ENCODE data around the gene UGT1A10.

The UGT1A10 gene

DNA sequence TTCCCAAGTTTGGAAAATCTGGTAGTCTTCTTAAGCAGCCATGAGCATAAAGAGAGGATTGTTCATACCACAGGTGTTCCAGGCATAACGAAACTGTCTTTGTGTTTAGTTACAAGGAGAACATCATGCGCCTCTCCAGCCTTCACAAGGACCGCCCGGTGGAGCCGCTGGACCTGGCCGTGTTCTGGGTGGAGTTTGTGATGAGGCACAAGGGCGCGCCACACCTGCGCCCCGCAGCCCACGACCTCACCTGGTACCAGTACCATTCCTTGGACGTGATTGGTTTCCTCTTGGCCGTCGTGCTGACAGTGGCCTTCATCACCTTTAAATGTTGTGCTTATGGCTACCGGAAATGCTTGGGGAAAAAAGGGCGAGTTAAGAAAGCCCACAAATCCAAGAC, 135.9 kb downstream of the UGT1A10 start:
- no peaks in the 10 kb centered on the region for H3K4me1 Mint-ChIP-seq (ENCODE audit: low read depth)
- intact Hi-C loops (cut with micrococcal nuclease) = no loop called here
- no peak overlapping the region for H3K4me3 Mint-ChIP-seq
- no peak overlapping the region for H3K27ac Mint-ChIP-seq
- peaks cover 2% of the 10 kb centered on the region for H3K27me3 Mint-ChIP-seq
- H3K9me3 Mint-ChIP-seq = peaks cover 22% of the 10 kb centered on the region
- H3K36me3 Mint-ChIP-seq (ENCODE audit: low read depth) = no peaks in the 10 kb centered on the region

DNA sequence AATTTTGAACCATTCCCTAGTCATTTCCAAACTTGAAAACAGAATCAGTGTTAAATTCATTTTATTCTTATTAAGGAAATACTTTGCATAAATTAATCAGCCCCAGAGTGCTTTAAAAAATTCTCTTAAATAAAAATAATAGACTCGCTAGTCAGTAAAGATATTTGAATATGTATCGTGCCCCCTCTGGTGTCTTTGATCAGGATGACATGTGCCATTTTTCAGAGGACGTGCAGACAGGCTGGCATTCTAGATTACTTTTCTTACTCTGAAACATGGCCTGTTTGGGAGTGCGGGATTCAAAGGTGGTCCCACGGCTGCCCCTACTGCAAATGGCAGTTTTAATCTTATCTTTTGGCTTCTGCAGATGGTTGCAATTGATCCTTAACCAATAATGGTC, 136.3 kb downstream of the UGT1A10 start:
- Mint-ChIP-seq H3K4me3 (no peak overlapping the region), H3K27ac (no peak overlapping the region), H3K27me3 (peaks cover 1% of the 10 kb centered on the region), H3K4me1 (ENCODE audit: low read depth) (no peaks in the 10 kb centered on the region), H3K36me3 (ENCODE audit: low read depth) (no peaks in the 10 kb centered on the region), H3K9me3 (peaks cover 22% of the 10 kb centered on the region)
- intact Hi-C loops (cut with micrococcal nuclease) = no loop called here

DNA sequence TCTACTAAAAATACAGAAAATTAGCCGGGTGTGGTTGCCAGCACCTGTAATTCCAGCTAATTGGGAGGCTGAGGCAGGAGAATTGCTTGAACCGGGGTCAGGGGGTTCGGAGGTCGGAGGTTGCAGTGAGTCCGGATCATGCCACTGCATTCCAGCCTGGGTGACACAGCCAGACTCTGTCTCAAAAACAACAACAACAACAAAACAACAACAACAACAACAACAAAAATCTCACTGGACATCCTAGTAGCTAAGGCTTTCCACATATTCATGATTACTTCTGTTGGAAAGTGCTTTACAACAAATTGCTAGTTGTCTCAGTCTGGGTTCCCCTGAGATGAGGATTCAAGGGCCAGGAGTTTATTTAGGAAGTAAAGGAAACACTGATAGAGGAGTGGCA, 137.6 kb downstream of the UGT1A10 start:
- Mint-ChIP-seq H3K9me3 (peaks cover 22% of the 10 kb centered on the region), H3K36me3 (ENCODE audit: low read depth) (no peaks in the 10 kb centered on the region), H3K4me3 (no peak overlapping the region), H3K27me3 (no peaks in the 10 kb centered on the region), H3K4me1 (ENCODE audit: low read depth) (no peaks in the 10 kb centered on the region), H3K27ac (no peak overlapping the region)
- intact Hi-C loops (cut with micrococcal nuclease) = no loop called here

DNA sequence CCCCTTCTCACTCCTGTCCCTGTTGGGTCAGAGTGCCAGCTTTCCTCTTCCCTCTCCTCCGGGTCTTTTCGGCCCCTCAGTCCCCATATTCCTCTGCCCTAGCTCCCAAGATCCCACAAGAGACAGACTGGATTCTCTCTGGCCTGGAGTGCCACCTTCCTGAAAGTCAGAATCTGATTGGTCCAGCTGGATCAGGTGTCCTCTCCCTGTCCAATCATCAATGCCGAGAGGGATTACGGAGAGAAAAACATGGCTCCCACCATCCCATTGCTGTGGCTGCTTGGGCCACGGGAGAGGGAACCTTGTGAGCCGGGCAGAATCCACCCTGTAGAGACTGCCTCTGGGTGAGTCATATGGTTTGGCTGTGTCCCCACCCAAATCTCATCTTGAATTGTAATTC, 139.2 kb downstream of the UGT1A10 start:
- Mint-ChIP-seq H3K4me1 (ENCODE audit: low read depth) (no peaks in the 10 kb centered on the region), H3K36me3 (ENCODE audit: low read depth) (no peaks in the 10 kb centered on the region), H3K4me3 (no peak overlapping the region), H3K27ac (no peak overlapping the region), H3K27me3 (no peaks in the 10 kb centered on the region), H3K9me3 (peaks cover 22% of the 10 kb centered on the region)
- intact Hi-C loops (cut with micrococcal nuclease) = no loop called here

DNA sequence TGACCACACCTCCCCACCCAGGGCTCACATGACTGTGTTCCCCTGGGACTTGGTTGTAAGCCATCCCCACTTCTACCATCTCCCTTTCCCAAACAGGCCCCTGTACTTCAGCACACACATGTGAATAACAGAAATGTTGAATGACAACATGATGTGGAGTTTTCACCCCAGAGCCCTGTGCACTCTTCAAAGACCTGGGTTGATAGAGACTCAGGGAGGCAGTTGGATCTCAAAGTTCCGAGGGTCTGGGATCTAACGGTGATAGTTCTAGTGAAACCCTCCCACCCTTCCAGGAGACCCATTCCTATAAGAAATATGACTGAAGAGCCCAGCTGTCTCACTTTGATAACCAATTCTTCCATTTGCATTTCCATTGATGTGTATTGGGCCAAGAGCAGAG, 141.8 kb downstream of the UGT1A10 start, which contains the start of gene MROH2A:
Gene MROH2A (plus strand): TSS at position 301 of the 400 bp plus-strand sequence. CDS start 1,029 bp downstream, outside the sequence.
- H3K36me3 Mint-ChIP-seq (ENCODE audit: low read depth) = no peaks in the 10 kb centered on the region
- no peaks in the 10 kb centered on the region for H3K4me1 Mint-ChIP-seq (ENCODE audit: low read depth)
- peaks cover 22% of the 10 kb centered on the region for H3K9me3 Mint-ChIP-seq
- H3K27me3 Mint-ChIP-seq = no peaks in the 10 kb centered on the region
- intact Hi-C loops (cut with micrococcal nuclease) = no loop called here
- no peak within 1 kb of the TSS for H3K27ac Mint-ChIP-seq
- H3K4me3 Mint-ChIP-seq = no peak within 1 kb of the TSS

DNA sequence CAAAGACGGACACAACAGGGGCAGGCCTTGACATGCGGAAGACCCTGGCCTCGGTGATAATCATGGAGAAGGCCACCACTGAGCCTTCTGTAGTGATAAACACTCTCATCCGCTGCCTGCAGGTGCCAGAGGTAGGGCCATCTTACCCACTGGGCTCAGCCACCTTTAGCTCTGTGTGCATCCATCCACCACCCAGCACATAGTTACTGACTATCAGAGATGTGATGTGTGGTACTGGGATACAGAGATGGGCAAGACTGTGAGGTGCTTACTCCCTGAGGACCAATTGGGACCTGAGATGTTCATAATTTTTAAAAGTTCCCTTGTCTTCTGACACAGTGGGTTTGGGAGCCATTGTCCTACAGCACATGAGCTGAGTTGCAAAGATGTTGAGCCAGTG, 143.5 kb downstream of the UGT1A10 start:
- H3K27me3 Mint-ChIP-seq = no peaks in the 10 kb centered on the region
- no peaks in the 10 kb centered on the region for H3K4me1 Mint-ChIP-seq (ENCODE audit: low read depth)
- peaks cover 22% of the 10 kb centered on the region for H3K9me3 Mint-ChIP-seq
- H3K4me3 Mint-ChIP-seq = no peak overlapping the region
- H3K27ac Mint-ChIP-seq = no peak overlapping the region
- no peaks in the 10 kb centered on the region for H3K36me3 Mint-ChIP-seq (ENCODE audit: low read depth)
- intact Hi-C loops (cut with micrococcal nuclease) = no loop called here

DNA sequence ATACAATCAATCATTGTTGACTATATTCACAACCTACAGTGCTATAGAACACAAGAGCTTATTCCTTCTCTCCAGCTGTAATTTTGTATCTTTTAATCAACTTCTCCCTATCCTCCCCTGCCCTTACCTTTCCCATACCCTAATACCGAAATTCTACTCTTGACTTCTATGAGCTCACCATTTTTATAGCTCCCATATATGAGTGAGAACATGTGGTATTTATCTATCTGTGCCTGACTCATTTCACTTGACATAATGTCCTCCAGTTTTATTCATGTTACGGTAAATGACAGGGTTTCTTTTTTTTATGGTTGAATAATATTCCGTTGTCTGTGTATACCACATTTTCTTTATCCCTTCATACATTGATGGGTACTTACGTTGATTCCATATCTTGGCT, 144.5 kb downstream of the UGT1A10 start:
- no peaks in the 10 kb centered on the region for H3K36me3 Mint-ChIP-seq (ENCODE audit: low read depth)
- intact Hi-C loops (cut with micrococcal nuclease) = no loop called here
- H3K27me3 Mint-ChIP-seq = no peaks in the 10 kb centered on the region
- H3K4me1 Mint-ChIP-seq (ENCODE audit: low read depth) = no peaks in the 10 kb centered on the region
- peaks cover 19% of the 10 kb centered on the region for H3K9me3 Mint-ChIP-seq
- H3K27ac Mint-ChIP-seq = no peak overlapping the region
- no peak overlapping the region for H3K4me3 Mint-ChIP-seq

DNA sequence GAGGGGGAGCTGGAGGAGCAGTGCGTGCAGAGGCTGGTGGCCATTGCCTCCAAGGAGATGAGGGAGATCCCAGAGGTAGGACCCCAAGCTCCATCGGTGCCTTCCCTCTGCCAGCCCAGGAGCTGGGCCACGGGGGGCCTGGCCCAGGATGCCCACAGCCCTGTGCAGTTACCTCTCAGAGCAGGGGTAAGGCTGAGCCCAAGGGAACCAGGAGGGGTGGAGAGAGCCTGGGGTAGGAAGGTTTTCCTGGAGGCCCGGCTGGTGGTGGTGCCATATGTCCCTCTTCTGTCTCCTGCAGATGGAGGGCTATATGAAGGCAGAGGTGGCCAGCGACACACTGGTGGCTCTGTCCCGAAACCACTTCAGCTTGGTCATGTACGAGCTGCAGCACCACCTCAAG, 153.3 kb downstream of the UGT1A10 start:
- Mint-ChIP-seq H3K36me3 (ENCODE audit: low read depth) (no peaks in the 10 kb centered on the region), H3K4me1 (ENCODE audit: low read depth) (no peaks in the 10 kb centered on the region), H3K27ac (no peak overlapping the region), H3K4me3 (no peak overlapping the region), H3K27me3 (no peaks in the 10 kb centered on the region), H3K9me3 (peaks cover 12% of the 10 kb centered on the region)
- intact Hi-C loops (cut with micrococcal nuclease) = no loop called here

DNA sequence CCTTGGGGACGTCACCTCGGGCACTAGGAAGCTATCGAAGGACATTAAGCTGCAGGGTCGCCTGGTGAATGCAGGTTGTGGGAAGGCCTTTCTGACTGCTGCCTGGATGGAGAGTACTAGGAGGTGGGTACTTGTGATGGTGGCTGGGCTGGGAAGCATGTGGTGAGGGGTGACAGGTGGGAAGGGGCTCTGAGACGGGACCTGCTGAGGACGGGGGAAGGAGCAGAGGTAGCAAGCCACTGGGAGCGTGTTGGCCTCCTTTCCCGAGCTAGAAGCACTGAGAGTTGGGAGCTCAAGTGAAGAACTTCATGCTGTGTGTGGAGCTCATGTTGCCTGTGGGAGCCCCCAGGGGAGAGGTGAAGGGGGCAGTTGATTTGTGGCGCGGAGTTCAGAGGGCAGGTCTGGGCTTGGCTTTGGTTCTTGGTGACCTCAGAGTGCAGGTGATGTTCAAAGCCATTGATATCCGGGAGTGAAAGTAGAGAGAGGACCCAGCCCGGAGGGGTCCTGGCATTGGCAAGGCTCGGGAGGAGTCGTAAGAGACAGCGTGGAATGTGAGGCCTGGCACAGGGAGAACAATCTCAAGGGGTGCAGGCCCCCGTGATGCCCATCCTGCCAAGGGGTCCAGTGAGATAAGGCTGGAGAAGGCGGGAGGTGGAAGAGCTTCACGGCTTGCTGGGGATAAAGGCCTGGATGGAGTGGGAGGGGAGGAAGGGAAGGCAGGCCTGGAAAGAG, 155.1 kb downstream of the UGT1A10 start:
- Mint-ChIP-seq H3K27ac (no peak overlapping the region), H3K9me3 (peaks cover 1% of the 10 kb centered on the region), H3K27me3 (no peaks in the 10 kb centered on the region), H3K4me1 (ENCODE audit: low read depth) (no peaks in the 10 kb centered on the region), H3K36me3 (ENCODE audit: low read depth) (no peaks in the 10 kb centered on the region), H3K4me3 (no peak overlapping the region)
- intact Hi-C loops (cut with micrococcal nuclease) = no loop called here

DNA sequence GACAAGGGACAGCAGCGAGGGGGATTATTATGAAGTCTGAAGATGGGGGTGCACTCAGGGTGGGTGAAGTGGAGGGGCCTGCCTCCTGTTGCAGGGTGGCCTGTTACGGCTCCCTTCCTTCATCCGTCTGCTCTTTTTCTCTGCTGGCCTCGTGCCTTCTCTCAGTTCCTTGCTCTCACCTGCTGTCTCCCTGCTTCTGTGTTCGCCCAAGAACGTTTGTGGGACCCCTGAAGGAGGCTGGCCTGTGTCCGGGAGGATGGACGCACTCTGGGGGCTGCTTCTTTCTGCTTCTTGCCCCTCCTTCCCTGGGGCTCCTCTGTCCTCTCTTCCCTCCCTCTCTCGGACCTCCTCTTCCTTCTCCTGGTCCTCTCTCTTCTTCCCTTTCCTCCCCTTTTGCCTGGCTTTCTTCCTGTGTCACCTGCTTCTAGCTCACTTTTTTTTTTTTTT, 155.7 kb downstream of the UGT1A10 start:
- no peak overlapping the region for H3K27ac Mint-ChIP-seq
- no peaks in the 10 kb centered on the region for H3K27me3 Mint-ChIP-seq
- no peak overlapping the region for H3K4me3 Mint-ChIP-seq
- H3K9me3 Mint-ChIP-seq = no peaks in the 10 kb centered on the region
- H3K36me3 Mint-ChIP-seq (ENCODE audit: low read depth) = no peaks in the 10 kb centered on the region
- intact Hi-C loops (cut with micrococcal nuclease) = no loop called here
- H3K4me1 Mint-ChIP-seq (ENCODE audit: low read depth) = no peaks in the 10 kb centered on the region

DNA sequence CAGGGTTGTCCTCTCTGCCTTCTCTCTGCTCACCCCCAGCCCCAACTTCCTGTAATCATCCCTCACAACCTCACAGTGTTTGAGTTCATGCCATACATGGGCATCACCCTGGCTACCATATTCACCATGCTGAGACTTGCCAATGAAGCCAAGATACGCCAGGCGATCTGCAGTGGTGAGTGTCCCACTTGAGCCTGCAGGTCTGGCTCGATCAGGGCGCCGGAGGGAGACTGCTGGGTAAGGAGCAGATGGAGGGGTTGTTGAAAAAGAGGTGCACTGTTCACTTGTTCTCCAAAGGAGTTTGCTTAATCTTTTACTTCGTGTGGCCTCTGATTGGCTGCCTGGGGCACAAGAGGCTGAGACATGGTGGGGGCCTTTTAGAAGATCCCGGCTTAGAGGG, 156.5 kb downstream of the UGT1A10 start:
- no peaks in the 10 kb centered on the region for H3K4me1 Mint-ChIP-seq (ENCODE audit: low read depth)
- H3K36me3 Mint-ChIP-seq (ENCODE audit: low read depth) = no peaks in the 10 kb centered on the region
- no peaks in the 10 kb centered on the region for H3K27me3 Mint-ChIP-seq
- H3K27ac Mint-ChIP-seq = no peak overlapping the region
- H3K4me3 Mint-ChIP-seq = no peak overlapping the region
- H3K9me3 Mint-ChIP-seq = no peaks in the 10 kb centered on the region
- intact Hi-C loops (cut with micrococcal nuclease) = no loop called here

DNA sequence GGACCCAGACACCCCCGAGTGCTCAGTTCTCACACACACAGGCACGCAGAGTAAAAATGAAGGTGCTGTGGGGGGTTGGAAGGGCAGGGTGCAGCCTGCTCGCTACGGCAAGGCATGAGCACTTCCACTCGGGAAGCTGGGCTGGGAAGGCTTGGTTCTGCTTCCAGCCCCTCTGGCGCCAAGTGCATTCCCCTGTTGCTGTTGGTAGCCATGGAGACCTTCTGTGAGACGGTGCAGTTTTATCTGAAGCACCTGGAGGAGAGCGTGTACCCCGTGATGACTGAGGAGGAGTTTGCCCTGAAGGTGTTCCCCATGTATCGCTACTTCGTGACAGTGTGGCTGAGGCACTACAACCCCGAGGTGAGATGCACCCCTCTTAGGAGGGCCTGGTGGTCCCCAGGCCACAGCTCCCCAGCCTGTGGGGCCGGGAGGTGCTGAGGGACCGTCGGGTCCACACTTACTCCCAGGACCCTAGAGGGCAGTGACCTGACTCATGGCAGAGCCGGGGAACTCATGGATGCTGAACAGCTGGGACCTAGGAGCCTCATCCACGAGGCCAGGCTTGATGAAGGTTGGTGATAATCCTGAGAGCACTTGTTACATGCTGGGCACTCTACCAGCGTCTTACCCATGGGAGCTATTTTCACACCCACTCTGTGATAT, 157.3 kb downstream of the UGT1A10 start:
- Mint-ChIP-seq H3K9me3 (no peaks in the 10 kb centered on the region), H3K27ac (no peak overlapping the region), H3K4me1 (ENCODE audit: low read depth) (no peaks in the 10 kb centered on the region), H3K4me3 (no peak overlapping the region), H3K27me3 (no peaks in the 10 kb centered on the region), H3K36me3 (ENCODE audit: low read depth) (no peaks in the 10 kb centered on the region)
- intact Hi-C loops (cut with micrococcal nuclease) = no loop called here

DNA sequence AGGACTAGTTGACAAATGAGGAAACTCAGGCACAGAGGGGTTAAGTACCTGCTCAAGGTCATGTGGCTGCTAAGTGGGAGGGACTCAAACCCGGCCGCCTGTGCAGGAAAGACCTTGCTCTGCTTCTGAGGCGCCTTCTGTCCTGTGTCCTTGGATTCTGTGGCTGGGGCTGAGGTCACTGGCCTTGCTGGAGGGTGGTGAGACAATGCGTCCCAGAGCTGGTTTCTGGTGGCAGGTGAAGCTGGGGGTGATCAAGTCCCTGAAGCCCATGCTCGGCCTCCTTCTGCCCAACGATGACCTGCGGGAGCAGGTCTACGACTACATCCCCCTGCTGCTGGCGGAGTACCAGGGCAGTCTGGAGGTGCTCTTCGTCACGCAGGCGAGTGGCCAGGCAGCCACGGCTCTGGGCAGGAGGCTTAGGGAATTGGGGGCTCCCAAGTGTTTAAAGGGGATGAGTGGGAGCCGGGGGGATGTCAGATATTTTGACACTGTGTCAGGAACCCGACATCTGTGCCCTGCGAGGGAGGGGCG, 157.9 kb downstream of the UGT1A10 start:
- Mint-ChIP-seq H3K9me3 (no peaks in the 10 kb centered on the region), H3K27me3 (no peaks in the 10 kb centered on the region), H3K4me3 (no peak overlapping the region), H3K4me1 (ENCODE audit: low read depth) (no peaks in the 10 kb centered on the region), H3K27ac (no peak overlapping the region), H3K36me3 (ENCODE audit: low read depth) (no peaks in the 10 kb centered on the region)
- intact Hi-C loops (cut with micrococcal nuclease) = no loop called here

DNA sequence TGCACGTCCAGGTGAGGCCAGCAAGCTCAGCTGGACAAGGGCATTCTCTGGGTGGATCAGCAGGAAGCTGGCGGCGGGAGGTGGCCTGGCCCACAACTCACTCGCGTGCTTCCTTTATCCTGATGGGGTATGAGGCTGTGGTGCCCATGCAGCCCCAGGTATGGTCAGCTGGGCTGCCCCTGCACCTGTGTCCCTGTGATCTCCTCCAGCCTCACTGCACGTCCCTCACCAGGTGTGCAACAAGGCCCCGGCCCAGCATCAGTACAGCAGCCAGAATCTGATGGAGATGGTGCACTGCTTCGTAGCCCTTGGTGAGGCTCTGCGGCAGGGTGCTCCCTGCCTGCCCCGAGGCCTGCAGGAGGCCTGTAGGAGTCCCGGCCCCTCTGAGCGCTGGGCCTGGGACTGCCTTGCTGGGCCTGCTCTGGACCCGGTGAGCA, 159.5 kb downstream of the UGT1A10 start:
- Mint-ChIP-seq H3K27me3 (no peaks in the 10 kb centered on the region), H3K4me3 (no peak overlapping the region), H3K27ac (no peak overlapping the region), H3K36me3 (ENCODE audit: low read depth) (no peaks in the 10 kb centered on the region), H3K9me3 (peaks cover 6% of the 10 kb centered on the region), H3K4me1 (ENCODE audit: low read depth) (no peaks in the 10 kb centered on the region)
- intact Hi-C loops (cut with micrococcal nuclease) = no loop called here

Data from dendritic cell treated with granulocyte-macrophage colony-stimulating factor and Interleukin-4, amounts not matched to agents 40 ng/mL and 50 ng/mL, for 4 days (primary cell).